GM12875 (cell line): ENCODE data around the gene IGF1.

ENCODE experiments used
- H3K4me3 ChIP-seq: one replicate; pipeline ENCODE4 v1.5.1; 2011; ENCODE audit warnings: low read depth, low read length, control low read depth
- CTCF ChIP-seq: IDR thresholded peaks from 2 replicates; pipeline ENCODE4 v1.5.1; 2011; ENCODE audit warnings: low read depth, mild to moderate bottlenecking, control low read depth, inconsistent platforms, low read length, moderate library complexity, borderline replicate concordance; ENCODE audit not compliant: insufficient read depth

The IGF1 gene

GRCh38 chr12:102475355-102475754, 5.0 kb downstream of the IGF1 start:
- H3K4me3 ChIP-seq = no peak overlapping the region
- TF ChIP-seq CTCF = no peak

- H3K4me3 ChIP-seq = no peak overlapping the region
- TF ChIP-seq CTCF = no peak
These were observed 5.8 kb downstream of the IGF1 start for GRCh38 chr12:102474438-102475064.

DNA sequence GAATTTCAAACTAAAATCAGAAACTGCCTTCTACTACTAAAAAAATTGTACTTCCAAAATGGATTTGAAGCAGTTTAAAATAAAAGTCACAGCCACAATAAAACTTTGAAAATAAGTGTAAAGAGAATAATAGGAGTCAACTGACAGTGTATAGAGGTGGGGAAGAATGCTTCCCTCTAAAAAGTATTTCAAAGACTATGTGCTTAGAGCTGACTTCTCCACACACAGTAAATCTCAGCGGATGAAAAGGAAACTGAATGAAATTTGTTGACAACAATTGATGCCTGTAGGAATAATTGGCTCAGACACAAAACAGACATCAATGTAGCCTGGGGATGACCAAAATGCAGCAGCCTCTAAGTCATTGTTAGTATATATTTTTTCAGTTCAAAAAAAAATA, 7.9 kb downstream of the IGF1 start:
- H3K4me3 ChIP-seq = no peak overlapping the region
- TF ChIP-seq CTCF = no peak

- no peak for TF ChIP-seq CTCF
- no peak overlapping the region for H3K4me3 ChIP-seq
These were observed 8.8 kb downstream of the IGF1 start for GRCh38 chr12:102471556-102471955.

DNA sequence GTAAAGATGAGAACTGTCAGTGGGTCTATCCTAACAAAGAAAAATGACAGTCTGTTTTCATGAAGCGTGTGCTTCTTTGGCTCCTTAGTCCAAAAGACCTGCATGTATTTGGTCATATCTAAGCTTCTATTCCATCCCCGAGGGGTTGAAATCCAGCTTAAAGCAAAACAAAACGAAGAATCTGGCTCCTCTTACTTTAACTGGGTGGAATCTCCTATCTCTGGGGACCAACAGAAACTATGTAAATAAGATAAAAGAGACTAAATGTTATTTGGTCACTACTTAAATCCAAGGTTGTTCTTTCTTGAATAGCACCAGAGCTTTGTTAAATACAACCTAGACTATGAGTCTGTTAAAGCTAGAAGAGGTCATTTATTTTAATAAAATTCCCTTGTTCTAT, 9.4 kb downstream of the IGF1 start:
- no peak overlapping the region for H3K4me3 ChIP-seq
- no peak for TF ChIP-seq CTCF

GRCh38 chr12:102468261-102468915, 12.0 kb downstream of the IGF1 start:
- TF ChIP-seq CTCF = no peak

More at GRCh38 chr12:102468261-102468915, 12.0 kb downstream of the IGF1 start:
- H3K4me3 ChIP-seq = no peak overlapping the region
